ENCODE results near the gene TXNDC11.

TXNDC11 gene

DNA sequence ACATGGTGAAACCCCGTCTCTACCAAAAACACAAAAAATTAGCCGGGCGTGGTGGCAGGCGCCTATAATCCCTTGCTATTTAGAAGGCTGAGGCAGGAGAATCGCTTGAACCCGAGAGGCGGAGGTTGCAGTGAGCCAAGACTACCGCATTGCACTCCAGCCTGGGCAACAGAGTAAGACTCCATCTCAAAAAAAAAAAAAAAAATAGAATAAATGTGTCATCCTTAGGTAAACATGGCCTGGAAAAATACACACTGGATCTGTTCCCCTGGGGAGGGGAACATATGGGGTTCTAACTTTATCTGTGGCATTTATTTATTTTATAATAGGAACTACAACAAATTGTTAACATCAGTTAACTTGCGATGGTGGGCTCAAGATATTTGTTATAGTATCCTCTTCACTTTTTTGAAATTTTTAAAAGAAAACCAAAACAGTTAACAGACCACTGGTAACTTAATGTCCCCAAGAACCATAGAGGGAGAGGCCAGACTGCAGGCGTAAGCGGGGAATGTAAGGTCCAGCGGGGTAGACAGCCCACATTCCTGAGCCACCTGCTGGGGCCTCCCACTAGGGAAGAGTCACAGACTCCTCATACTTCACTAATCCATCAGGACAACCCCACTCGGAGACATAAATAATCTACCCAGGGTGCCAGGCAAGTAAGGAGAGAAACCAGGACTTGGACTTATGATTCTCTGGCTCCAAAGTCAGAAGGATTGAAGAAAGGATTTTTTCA lies 12.5 kb upstream of the TXNDC11 start:
- H3K4me3 ChIP-seq (ENCODE audit: low read depth, low read length), result no peak overlapping the region

DNA sequence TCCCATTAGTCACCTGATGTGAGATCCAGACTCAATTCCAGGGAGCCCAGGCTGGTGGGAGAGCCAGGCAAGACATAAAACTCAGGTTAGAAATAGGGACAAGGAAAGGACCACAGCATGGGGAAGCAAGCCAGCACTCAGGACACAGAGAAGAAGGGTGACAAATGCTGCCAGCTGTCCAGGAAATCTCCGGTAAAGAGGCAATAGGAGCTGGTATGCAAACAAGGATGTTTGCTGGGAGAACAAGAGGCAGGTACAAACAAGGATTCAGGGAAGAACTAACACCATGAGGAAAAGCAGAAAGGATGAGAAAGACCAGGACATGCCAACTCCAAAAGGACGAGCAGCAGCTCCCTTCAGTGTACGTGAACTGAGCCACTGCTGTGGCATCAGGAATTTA lies 10.2 kb upstream of the TXNDC11 start:
- H3K4me3 ChIP-seq (ENCODE audit: low read depth, low read length), result no peak overlapping the region

GRCh38 chr16:11750056-11750455 lies 7.4 kb upstream of the TXNDC11 start:
- H3K4me3 ChIP-seq (ENCODE audit: low read depth, low read length), result no peak overlapping the region

GRCh38 chr16:11748404-11749254 lies 6.0 kb upstream of the TXNDC11 start:
- no peak overlapping the region for H3K4me3 ChIP-seq (ENCODE audit: low read depth, low read length)

DNA sequence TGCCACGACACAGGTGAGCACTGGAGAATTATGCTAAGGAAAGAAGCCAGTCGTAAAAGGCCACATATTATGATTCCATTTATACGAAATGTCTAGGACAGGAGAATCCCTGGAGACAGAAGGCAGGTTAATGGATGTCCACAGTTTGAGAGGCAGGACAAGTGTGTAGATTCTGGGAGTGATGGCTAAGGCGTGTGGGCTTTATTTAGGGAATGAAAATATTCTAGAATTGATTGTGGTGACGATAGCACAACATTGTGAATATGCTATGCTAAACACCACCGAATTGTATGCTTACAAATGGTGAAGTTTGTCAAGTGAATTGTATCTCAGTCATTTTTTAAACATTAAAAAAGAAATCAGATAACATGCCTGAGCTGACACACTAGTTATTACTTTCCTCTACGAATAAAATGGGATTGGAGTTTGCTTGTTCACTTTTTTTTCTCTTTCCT lies 5.3 kb upstream of the TXNDC11 start:
- no peak overlapping the region for H3K4me3 ChIP-seq (ENCODE audit: low read depth, low read length)

DNA sequence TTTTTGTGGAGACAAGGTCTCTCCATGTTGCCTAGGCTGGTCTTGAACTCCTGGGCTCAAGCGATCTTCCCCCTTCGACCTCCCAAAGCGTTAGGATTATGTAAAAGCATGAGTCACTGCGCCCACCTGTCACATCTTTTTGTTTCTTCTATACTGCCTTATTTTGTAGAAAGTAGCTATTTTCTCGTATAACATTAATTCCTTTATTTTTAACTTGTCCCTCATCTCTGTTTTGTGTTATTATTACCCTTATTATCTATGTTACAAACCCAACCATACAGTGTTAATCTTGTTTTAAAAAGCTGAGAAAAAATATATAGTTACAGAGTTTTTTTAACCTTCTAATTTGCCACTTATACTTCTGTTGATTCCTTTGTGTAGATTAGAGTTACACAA lies 1.4 kb upstream of the TXNDC11 start:
- H3K4me3 ChIP-seq (ENCODE audit: low read depth, low read length), result no peak overlapping the region

- peak overlapping the region; percentile 72 for H3K4me3 ChIP-seq (ENCODE audit: low read depth, low read length)
Measured at GRCh38 chr16:11743308-11744074, 834 bp upstream of the TXNDC11 start.

DNA sequence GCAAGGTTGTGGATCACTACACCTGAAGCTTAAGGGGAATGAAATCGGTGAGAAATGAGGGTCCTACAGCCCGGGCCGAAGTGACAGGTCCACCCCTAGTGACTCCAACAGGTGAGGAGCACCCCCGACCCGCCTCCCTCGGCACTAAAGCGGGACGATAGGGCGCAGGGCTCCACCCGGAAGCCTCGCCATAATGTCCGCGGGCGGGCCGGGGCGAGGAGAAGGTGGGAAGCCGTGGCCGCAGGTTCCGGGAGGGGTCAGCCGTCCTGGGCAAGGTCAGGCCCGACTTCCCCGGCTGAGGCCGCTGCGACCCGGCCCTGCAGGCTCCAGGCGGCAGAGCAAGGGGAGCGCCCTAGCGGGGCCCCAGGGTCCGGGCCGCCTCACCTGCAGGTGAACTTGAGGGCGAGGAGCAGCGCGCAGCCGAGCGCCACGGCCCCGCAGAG lies 543 bp downstream of the TXNDC11 start:
- H3K4me3 ChIP-seq (ENCODE audit: low read depth, low read length), result peak overlapping the region; percentile 72

GRCh38 chr16:11740567-11740966 lies 2.1 kb downstream of the TXNDC11 start:
- H3K4me3 ChIP-seq (ENCODE audit: low read depth, low read length), result no peak overlapping the region

DNA sequence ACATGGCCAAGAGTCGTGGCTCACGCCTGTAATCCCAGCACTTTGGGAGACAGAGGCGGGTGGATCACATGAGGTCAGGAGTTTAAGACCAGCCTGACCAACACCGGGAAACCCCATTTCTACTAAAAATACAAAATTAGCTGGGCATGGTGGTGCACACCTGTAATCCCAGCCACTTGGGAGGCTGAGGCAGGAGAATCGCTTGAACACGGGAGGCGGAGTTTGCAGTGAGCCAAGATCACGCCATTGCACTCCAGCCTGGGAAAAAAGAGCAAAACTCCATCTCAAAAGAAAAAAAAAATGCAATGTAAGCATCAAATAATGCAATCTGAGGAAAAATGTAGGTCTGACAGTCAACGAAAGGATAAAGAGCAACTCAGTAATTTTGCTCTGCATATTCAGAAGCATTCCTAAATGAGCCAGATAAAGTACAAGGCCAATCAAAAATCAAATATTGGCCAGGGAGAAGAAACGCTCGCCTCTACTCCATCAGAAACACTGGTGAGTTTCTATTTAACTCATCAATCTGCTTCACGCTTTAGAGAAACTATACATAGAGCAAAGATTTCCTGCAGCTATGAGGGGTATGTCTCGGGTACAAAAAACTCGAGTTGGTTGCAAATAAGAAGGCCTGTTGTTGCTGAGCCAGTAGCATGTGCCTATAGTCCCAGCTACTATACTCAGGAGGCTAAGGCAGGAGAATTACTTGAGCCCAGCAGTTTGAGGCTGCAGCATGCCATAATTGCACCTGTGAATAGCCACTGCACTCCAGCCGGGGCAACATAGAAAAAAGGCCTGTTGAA lies 3.7 kb downstream of the TXNDC11 start:
- no peak overlapping the region for H3K4me3 ChIP-seq (ENCODE audit: low read depth, low read length)

DNA sequence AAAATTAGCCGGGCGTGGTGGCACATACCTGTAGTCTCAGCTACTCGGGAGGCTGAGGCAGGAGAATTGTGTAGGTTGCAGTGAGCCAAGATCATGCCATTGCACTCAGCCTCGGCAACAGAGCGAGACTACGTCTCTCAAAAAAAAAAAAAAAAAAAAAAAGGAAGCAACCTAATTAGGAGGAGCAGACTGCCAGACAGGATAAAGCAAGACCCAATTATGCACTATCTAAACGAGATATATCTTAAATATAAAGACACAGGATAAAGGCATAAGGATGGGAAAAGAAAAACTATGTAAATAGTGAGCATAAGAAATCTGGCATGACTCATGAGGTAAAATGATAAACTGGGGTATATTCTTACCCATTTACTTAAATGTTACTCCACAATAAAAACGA lies 4.9 kb downstream of the TXNDC11 start:
- H3K4me3 ChIP-seq (ENCODE audit: low read depth, low read length), result no peak overlapping the region

GRCh38 chr16:11736903-11737302 lies 5.8 kb downstream of the TXNDC11 start:
- no peak overlapping the region for H3K4me3 ChIP-seq (ENCODE audit: low read depth, low read length)

DNA sequence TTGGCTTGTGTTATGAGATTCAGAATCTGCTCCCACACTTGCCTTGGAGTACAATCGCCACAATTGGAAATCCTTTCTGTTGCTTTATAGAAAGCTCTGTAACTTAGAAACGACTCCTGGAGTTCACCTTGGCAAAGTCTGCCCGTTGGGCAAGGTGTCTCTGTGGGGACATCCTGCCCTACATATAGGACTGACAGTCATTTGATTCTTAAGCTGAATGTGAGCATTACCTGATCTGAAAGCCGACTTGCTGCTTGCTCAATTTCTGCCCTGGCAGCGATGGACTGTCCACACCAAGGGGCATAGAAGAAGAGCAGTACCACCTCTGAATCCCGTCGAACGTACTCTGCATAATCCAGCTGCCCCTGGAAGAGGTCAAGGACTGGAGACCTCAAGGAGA lies 6.9 kb downstream of the TXNDC11 start:
- no peak overlapping the region for H3K4me3 ChIP-seq (ENCODE audit: low read depth, low read length)

DNA sequence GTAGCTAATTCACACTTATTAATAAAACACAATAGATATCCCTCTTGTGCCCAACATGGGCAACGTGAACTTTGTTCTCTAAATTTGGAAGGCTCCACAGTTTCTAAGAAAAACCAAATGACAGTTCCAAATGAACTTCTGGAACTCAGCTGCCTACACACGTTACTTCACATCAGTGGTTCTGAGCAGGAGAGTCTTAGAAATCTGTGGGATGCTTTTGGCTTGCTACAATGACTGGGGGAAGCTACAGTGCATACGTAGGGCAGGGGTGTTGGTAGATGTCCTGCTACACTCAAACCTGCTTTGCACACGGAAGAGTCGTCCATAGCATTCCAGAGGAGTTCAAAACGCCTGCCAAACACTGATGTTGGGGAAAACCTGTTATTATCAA lies 8.0 kb downstream of the TXNDC11 start:
- no peak overlapping the region for H3K4me3 ChIP-seq (ENCODE audit: low read depth, low read length)

GRCh38 chr16:11734025-11734652 lies 8.5 kb downstream of the TXNDC11 start:
- H3K4me3 ChIP-seq (ENCODE audit: low read depth, low read length), result no peak overlapping the region

GRCh38 chr16:11731222-11731621 lies 11.4 kb downstream of the TXNDC11 start:
- no peak overlapping the region for H3K4me3 ChIP-seq (ENCODE audit: low read depth, low read length)

- no peak overlapping the region for H3K4me3 ChIP-seq (ENCODE audit: low read depth, low read length)
Measured at GRCh38 chr16:11729787-11730186, 12.9 kb downstream of the TXNDC11 start.

DNA sequence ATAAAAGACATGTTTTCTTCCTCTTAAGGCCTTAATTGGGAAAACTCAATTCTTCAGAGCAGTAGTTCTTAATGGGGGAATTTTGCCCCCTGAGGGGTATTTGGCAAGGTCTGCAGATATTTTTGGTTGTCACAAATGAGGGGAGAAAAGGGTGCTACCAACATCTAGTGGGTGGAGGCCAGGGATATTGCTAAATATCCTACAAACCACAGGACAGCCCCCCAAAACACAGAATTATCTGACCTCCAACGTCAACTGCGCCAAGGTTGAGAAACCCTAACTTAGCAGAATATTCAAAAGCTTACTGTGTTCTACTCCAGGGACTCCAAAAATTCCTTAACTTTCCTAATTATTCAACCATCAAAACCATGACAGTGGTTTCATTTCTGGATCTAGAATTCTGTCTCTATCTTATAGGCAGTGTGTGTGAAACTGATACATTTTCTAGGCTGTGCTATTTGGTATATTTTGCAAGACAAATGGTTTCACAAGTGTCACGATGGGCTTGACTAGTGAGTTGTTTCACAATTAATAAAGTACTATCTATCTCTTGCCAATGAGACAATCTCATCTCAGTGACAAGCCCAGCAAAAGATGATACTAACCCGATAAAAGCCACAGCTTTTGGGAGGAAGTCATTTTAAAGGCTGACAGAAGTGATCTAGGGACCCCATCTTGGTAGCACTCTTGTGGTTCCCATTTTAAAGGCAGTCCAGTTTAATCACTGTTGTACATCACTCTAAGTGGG lies 14.7 kb downstream of the TXNDC11 start:
- no peak overlapping the region for H3K4me3 ChIP-seq (ENCODE audit: low read depth, low read length)

DNA sequence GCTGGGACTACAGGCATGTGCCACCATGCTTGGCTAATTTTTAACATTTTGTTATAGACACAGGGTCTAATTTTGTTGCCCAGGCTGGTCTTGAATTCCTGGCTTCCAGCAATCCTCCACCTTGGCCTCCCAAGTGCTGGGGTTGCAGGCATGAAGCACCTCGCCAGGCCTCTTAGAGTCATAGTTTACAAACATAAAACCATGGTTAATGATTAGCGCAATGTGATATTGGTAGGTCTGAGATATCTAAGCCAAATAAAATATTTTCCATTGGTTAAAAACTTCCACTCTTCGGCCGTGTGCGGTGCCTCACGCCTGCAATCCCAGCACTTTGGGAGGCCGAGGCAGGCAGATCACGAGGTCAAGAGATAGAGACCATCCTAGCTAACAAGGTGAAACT lies 16.6 kb downstream of the TXNDC11 start:
- H3K4me3 ChIP-seq (ENCODE audit: low read depth, low read length), result no peak overlapping the region
